Adipocyte (in vitro differentiated cells): ENCODE results near the gene BMPR1B.

Source experiments
- DNase-seq: peaks from one replicate; pipeline ENCODE4 v3.0.0-alpha.2; 2015; ENCODE audit warnings: low read depth
- H3K27me3 ChIP-seq: replicated peaks from 2 replicates; pipeline ENCODE4 v1.7.0; 2013; ENCODE audit warnings: mild to moderate bottlenecking, low read length, moderate library complexity; ENCODE audit not compliant: control insufficient read depth, insufficient read depth
- H3K36me3 ChIP-seq: 2 replicates; pipeline ENCODE4 v1.7.0; 2013; ENCODE audit warnings: low read length, mild to moderate bottlenecking, moderate library complexity; ENCODE audit not compliant: control insufficient read depth, insufficient read depth, severe bottlenecking
- H3K4me1 ChIP-seq: 2 replicates; pipeline ENCODE4 v1.7.0; 2013; ENCODE audit warnings: mild to moderate bottlenecking, low read length, moderate library complexity; ENCODE audit not compliant: control insufficient read depth, insufficient read depth
- H3K4me3 ChIP-seq: 2 replicates; pipeline ENCODE4 v1.7.0; 2013; ENCODE audit warnings: mild to moderate bottlenecking, low read length, moderate library complexity
- H3K9ac ChIP-seq: 2 replicates; pipeline ENCODE4 v1.7.0; 2013; ENCODE audit warnings: mild to moderate bottlenecking, low read length, moderate library complexity
- H3K9me3 ChIP-seq: 2 replicates; pipeline ENCODE4 v1.7.0; 2013; ENCODE audit warnings: mild to moderate bottlenecking, low read length, moderate library complexity; ENCODE audit not compliant: control insufficient read depth

BMPR1B gene

DNA sequence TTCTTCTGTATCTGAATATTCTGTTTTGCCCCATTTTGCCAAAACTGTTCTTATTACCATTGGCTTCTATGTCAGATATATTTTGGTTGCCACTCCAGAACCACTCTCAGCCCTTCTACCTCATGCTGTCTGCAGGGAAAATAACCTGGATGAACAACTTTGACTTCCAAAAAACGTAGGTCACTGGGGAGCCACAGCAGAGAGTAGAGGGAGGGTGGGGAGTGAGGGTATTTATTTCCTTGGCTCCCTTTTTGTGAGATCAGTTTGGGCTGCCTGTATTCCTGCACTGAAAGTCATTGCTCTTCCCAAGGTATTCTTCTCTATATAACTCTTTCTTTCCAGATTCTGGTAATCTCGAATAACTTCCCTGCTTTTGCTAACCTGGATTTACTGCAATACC, 6.3 kb downstream of the BMPR1B start:
- Histone ChIP-seq H3K4me1 (no peaks in the 10 kb centered on the region), H3K9me3 (no peaks in the 10 kb centered on the region), H3K27me3 (no peaks in the 10 kb centered on the region), H3K4me3 (no peak overlapping the region), H3K9ac (no peak overlapping the region), H3K36me3 (no peaks in the 10 kb centered on the region)
- no peak for DNase-seq

DNA sequence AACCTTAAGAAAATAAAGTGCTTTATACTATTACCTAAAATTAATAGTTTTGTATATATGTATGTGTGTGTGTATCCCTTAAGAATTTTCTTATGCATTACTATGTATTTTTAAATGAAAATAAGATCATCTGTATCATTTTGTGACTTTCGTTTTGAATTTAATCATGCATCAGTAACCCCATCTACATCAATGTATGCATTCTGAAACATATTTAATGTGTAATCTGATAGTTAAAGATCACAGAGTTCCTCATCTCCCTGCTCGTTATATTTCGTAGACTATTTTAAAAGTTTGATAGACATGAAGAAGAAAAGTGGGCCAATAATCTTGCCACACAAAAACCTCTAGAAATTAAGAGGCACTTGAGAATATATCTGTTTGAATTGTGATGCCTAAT, 7.4 kb downstream of the BMPR1B start:
- DNase-seq = no peak
- Histone ChIP-seq H3K9me3 (no peaks in the 10 kb centered on the region), H3K9ac (no peak overlapping the region), H3K4me1 (no peaks in the 10 kb centered on the region), H3K36me3 (no peaks in the 10 kb centered on the region), H3K4me3 (no peak overlapping the region), H3K27me3 (no peaks in the 10 kb centered on the region)

DNA sequence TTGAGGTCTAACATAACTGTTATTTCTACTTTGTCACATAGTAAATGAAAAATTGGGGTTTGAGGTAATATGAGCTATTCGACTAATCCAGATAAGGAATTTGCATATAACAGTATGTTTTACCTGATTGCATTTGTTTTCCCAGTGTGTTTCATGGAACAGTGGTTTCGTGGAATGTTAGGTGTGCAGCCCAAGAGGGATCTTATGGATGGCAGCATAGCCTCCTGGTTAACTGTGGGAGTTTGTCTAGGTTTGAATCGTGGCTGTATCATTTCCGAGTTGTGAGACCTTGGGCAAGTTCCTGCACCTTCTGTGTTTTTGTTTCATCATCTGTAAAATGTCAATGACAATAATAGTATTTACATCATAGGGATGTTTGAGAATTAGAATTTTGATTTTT, 7.9 kb downstream of the BMPR1B start:
- Histone ChIP-seq H3K4me3 (no peak overlapping the region), H3K9ac (no peak overlapping the region), H3K27me3 (no peaks in the 10 kb centered on the region), H3K9me3 (no peaks in the 10 kb centered on the region), H3K4me1 (no peaks in the 10 kb centered on the region), H3K36me3 (no peaks in the 10 kb centered on the region)
- DNase-seq = no peak

DNA sequence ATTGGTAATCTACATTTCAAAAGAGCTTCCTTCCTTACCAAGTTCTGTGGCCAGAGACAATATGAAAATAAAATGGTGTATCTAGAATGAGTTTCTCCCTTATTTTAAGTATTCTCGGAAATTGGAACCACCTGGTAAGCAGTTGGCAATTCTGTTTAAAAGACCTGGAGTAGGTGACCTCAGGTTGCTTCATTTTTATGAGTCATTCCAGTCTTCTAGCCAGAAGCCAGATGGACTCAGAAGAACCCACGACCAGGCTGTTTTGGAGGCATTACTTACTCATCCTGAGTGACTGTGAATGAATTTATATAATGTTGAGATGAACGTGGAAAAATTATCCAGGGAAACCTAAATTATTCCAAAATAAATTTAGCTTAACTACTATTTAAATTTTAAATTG, 9.1 kb downstream of the BMPR1B start:
- no peak overlapping the region for H3K9ac ChIP-seq
- H3K4me1 ChIP-seq = no peaks in the 10 kb centered on the region
- no peak overlapping the region for H3K4me3 ChIP-seq
- no peaks in the 10 kb centered on the region for H3K9me3 ChIP-seq
- no peaks in the 10 kb centered on the region for H3K36me3 ChIP-seq
- H3K27me3 ChIP-seq = no peaks in the 10 kb centered on the region
- peak; percentile 60 for DNase-seq

DNA sequence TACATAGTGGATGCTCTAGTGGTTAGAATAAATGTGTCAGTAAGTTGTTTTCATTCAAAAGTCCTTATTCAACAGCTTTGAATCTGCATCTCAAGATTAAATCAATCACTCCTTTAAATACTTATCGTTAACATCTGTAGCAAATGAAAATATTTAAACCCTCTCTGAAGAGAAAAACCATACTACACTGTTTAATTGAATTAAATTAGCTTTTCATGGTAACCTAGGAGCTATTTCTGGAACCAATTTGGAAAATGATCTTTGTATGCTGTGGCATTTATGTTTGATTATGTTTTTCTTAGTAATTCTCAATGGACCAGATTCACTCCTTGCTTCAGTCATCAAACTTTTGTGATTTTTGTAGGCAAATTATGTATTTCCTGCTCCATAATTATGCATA, 9.7 kb downstream of the BMPR1B start:
- no peaks in the 10 kb centered on the region for H3K36me3 ChIP-seq

DNA sequence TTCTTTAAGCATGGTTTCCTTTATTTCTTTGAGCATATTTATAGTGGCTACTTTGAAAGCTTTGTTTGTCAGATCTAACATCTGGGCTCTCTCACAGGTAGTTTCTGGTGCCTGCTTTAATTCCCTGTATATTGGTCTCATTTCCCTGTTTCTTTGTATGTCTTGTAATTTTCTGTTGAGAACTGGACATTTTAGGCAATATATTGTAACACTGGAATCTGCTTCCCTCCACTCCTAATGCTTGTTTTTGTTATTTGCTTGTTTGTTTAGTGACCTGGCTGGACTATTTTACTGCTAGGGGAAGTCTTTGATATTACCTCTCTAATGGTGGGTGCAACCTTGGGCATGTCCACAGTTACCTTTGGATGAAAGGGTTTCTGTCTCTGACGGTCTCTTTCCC, 25.0 kb downstream of the BMPR1B start:
- H3K36me3 ChIP-seq = no peaks in the 10 kb centered on the region
- H3K9me3 ChIP-seq = no peaks in the 10 kb centered on the region
- H3K27me3 ChIP-seq = no peaks in the 10 kb centered on the region
- H3K4me1 ChIP-seq = no peaks in the 10 kb centered on the region
- DNase-seq = no peak
- no peak overlapping the region for H3K4me3 ChIP-seq
- no peak overlapping the region for H3K9ac ChIP-seq

More for the DNA sequence above, 9.7 kb downstream of the BMPR1B start:
- no peak overlapping the region for H3K4me3 ChIP-seq
- no peaks in the 10 kb centered on the region for H3K9me3 ChIP-seq
- no peaks in the 10 kb centered on the region for H3K4me1 ChIP-seq
- no peaks in the 10 kb centered on the region for H3K27me3 ChIP-seq
- no peak overlapping the region for H3K9ac ChIP-seq
- DNase-seq = no peak

DNA sequence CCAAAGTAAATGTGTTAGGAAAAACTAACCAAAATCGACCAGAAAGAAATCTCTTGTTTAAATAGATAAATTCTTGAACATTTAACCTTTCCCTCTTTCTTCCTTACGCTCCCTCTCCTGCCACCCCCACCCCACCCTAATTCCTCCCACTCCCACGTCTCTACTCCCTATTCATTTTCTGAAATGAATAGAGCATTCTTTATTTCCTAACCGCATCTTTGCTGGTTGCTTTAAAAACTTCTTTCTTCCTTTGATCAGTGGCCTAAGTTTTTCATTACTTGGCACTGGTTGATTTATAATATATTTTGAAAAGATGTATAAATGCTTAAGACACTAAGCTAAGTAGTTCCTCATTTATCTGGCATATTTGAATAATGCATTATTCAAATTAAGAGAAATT, 33.9 kb downstream of the BMPR1B start:
- Histone ChIP-seq H3K9me3 (no peaks in the 10 kb centered on the region), H3K4me3 (no peak overlapping the region), H3K4me1 (no peaks in the 10 kb centered on the region), H3K36me3 (no peaks in the 10 kb centered on the region), H3K27me3 (no peaks in the 10 kb centered on the region), H3K9ac (no peak overlapping the region)
- DNase-seq = no peak

DNA sequence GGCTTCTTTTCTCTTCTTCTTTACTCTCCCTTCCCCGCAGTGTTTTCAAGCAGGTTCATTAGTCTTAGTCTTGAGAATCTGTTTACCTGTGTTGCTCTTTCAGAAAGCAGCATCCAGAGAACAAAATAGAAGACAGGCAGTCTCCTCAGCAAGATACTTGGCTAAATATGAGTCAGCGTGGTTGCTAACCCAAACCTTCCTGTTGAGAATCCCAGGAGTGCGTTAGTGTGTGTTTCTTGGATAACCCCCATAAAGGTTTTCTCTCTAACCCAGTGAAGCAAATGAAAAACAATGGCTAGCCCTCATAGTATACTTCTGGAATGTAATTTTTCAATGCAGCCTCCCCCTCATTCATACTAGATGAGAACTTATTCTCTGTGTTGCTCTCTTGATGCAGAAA, 41.1 kb downstream of the BMPR1B start:
- Histone ChIP-seq H3K4me1 (no peaks in the 10 kb centered on the region), H3K9me3 (no peaks in the 10 kb centered on the region), H3K36me3 (no peaks in the 10 kb centered on the region), H3K4me3 (no peak overlapping the region), H3K9ac (no peak overlapping the region), H3K27me3 (no peaks in the 10 kb centered on the region)
- DNase-seq = peak; percentile 9

DNA sequence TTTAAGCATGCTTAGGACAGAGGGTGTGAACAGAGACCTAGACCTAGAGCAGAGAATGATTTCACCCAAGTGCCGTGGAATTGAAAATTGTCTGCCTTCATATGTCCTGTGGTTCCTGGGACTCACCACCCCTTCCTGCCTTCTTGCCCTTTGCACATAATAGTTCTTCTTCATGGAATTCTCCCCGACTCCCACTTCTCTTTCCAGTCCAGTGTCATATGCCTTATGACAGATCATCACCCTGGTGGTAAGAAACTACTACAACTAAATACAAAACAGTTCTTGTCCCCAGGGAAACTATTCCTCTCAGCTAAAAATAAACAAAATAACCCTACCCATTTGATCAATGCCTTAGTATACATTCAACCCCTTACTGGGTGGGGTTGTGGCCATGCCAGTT, 43.3 kb downstream of the BMPR1B start:
- H3K36me3 ChIP-seq = no peaks in the 10 kb centered on the region
- H3K9ac ChIP-seq = no peak overlapping the region
- no peak overlapping the region for H3K4me3 ChIP-seq
- H3K9me3 ChIP-seq = no peaks in the 10 kb centered on the region
- H3K4me1 ChIP-seq = no peaks in the 10 kb centered on the region
- no peaks in the 10 kb centered on the region for H3K27me3 ChIP-seq
- no peak for DNase-seq

DNA sequence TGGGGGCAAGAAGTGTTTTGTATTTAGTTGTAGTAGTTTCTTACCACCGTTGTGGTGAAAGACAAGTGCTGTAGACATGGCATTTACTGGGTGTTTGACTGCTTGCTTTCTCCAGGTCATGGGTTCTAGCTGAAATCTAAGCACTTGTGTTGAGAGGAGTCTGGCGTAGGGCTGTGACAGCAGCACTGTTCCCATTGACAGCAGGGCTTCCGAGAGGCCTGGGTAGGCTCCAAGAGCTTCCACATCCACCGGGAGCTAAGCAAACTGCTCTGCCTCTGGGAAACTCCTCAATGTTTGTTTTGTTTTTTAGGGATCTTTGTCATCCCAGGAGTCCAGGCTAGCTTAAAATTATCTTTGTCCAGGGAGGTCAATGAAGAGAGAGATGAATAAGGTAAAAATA, 44.3 kb downstream of the BMPR1B start:
- Histone ChIP-seq H3K9me3 (no peaks in the 10 kb centered on the region), H3K36me3 (no peaks in the 10 kb centered on the region), H3K4me1 (no peaks in the 10 kb centered on the region), H3K27me3 (no peaks in the 10 kb centered on the region), H3K4me3 (no peak overlapping the region), H3K9ac (no peak overlapping the region)
- DNase-seq = no peak

DNA sequence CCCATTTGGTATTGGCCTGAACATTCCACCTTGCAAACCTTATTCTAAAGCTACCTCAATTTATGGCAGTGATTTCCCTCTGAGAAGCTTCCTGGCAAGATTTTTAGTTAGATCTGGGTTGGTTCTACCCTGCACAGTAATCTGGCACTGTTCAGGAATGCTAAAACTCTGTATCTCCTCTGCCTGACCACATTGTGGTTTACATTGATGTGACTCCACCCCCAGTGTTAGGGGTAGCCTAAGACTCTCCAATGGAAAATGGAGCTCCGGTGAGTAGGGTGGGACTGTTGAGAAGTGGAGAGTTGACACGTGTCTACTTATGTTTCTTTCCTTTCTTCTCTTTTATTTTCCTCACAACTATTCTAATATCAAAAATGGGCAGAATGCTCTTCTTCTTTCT, 45.4 kb downstream of the BMPR1B start:
- DNase-seq = peak; percentile 7
- H3K9ac ChIP-seq = no peak overlapping the region
- H3K9me3 ChIP-seq = no peaks in the 10 kb centered on the region
- H3K27me3 ChIP-seq = no peaks in the 10 kb centered on the region
- no peak overlapping the region for H3K4me3 ChIP-seq
- no peaks in the 10 kb centered on the region for H3K36me3 ChIP-seq
- no peaks in the 10 kb centered on the region for H3K4me1 ChIP-seq

DNA sequence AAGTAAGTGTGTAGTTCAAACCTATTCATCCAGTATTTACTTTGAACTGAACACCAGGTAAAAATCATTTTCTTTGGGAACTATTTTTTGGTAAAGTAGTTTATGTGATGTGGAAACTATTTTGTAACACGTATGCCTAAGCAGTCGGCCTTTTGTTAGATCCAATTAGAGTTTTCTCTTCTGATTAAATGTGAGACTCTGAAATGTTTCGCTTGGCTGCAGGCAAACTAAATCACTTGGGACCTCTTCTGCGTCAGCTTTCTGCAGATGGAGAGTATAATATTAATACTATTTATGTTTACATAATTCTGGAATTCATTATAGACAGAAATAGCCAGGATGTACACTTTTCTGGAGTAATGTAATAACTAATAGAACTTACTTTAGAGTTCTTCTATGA, 46.9 kb downstream of the BMPR1B start:
- Histone ChIP-seq H3K4me1 (no peaks in the 10 kb centered on the region), H3K27me3 (no peaks in the 10 kb centered on the region), H3K9me3 (no peaks in the 10 kb centered on the region), H3K36me3 (no peaks in the 10 kb centered on the region), H3K9ac (no peak overlapping the region), H3K4me3 (no peak overlapping the region)
- no peak for DNase-seq
